ENCODE results near the gene NCAM1.

Gene NCAM1

DNA sequence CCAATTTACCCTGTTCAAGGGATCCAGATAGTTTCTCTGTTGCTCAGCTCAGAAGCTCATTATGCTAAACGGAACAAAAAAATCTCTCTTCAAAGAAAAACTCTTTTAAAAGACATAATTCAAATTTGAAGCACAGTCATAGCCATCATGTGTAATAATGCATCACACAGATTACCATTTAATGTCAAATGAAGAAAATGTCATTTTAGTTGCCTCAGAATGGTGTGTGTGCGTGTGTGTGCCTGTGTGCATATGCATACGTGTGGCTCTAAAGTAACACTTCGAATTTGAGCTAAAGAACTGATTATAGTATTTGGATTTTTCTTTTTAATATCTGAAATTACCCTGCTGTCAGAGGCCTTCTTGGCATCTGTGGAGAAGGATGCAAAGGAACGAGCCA, 363.0 kb downstream of the NCAM1 start:
- CTCF ChIA-PET, result interaction anchor here (0.8 to 1.9 kb wide), 2 partner anchors 18 to 401 kb away, joined by 3 to 8 read pairs; no protein-coding TSS in a partner anchor
- Histone ChIP-seq H3K4me3 (ENCODE audit: low read depth, low read length) (no peak overlapping the region), H3K9me3 (ENCODE audit: control insufficient read depth, insufficient read depth, low read depth, low read length) (no peaks in the 10 kb centered on the region), H3K27ac (ENCODE audit: extremely low read depth, low read depth, low read length) (no peak overlapping the region), H3K4me1 (ENCODE audit: control insufficient read depth, insufficient read depth, low read length) (no peaks in the 10 kb centered on the region), H3K36me3 (ENCODE audit: control insufficient read depth in 2 of 2, insufficient read depth in 1 of 2, low read length in 2 of 2) (peaks cover 0 to 49% of the 10 kb centered on the region in 2 experiments; a peak in 1 of 3 replicates)
- POLR2A ChIA-PET, result no interaction called here
- TF ChIP-seq ZBTB48 (tag by site-specific recombination; IDR thresholded peaks at IDR 0.05) (no peak), ZFP3 (tag by site-specific recombination; IDR thresholded peaks at IDR 0.05; ENCODE audit: low read depth) (no peak), ZNF24 (tag by site-specific recombination; IDR thresholded peaks at IDR 0.05) (no peak), HIC1 (tag by site-specific recombination; IDR thresholded peaks at IDR 0.05) (no peak), ZNF513 (tag by site-specific recombination; IDR thresholded peaks at IDR 0.05) (no peak), ZNF132 (tag by site-specific recombination; IDR thresholded peaks at IDR 0.05; ENCODE audit: borderline replicate concordance) (no peak)

All from HEK293 (cell line).